IMR-90 (cell line): Measurements from ENCODE around the gene RNF31. TPM values are rescaled to one million over a fixed set of nuclear protein-coding genes. Genes with fewer than 3 reads are reported as not detected.

ENCODE experiments used
- ATAC-seq: fragments of 200-7000 bp; cut with Tn5 transposase; 2 replicates; pipeline ENCODE4 v1.9.1; 2020; ENCODE audit warnings: low read depth, mild to moderate bottlenecking, moderate library complexity
- BruUV-seq: library from RNA; stranded (reverse); fragments of 400-500 nt; replicated peaks from 2 replicates; lab custom pipeline; 2021; lab: Mats Ljungman, UMichigan
- CTCF ChIA-PET: fragments of 300-600 bp; formaldehyde crosslinking; extraction: SDS; loops from one replicate; lab custom pipeline; 2021; ENCODE audit warnings: antibody characterized with exemption; lab: Yijun Ruan, JAX
- POLR2A ChIA-PET: fragments of 300-600 bp; sonication (Branson Sonifier 250); formaldehyde crosslinking; loops from one replicate; lab custom pipeline; 2022; ENCODE audit warnings: antibody characterized with exemption; ENCODE audit not compliant: unreplicated experiment; lab: Charles Lee
- DNase-seq: peaks from one replicate; pipeline ENCODE4 v3.0.0; 2013
- H2AFZ ChIP-seq: replicated peaks from 2 replicates; pipeline ENCODE3; 2013; ENCODE audit warnings: low read length, mild to moderate bottlenecking; ENCODE audit not compliant: poor library complexity
- H2AK5ac ChIP-seq: 2 replicates; pipeline ENCODE4 v1.6.1; 2013; ENCODE audit warnings: low read depth, low read length, inconsistent platforms
- H2AK9ac ChIP-seq: replicated peaks from 2 replicates; pipeline ENCODE3; 2013; ENCODE audit warnings: mild to moderate bottlenecking, low read depth, low read length, moderate library complexity; ENCODE audit not compliant: poor library complexity
- H2BK120ac ChIP-seq: 2 replicates; pipeline ENCODE4 v1.6.1; 2013; ENCODE audit warnings: low read depth, low read length, inconsistent platforms
- H2BK15ac ChIP-seq: 3 replicates; pipeline ENCODE4 v1.6.1; 2013; ENCODE audit warnings: low read depth, low read length, inconsistent platforms
- H2BK20ac ChIP-seq: 2 replicates; pipeline ENCODE4 v1.6.1; 2013; ENCODE audit warnings: low read depth, mild to moderate bottlenecking, inconsistent platforms, low read length, moderate library complexity
- H2BK5ac ChIP-seq: 2 replicates; pipeline ENCODE4 v1.6.1; 2013; ENCODE audit warnings: mild to moderate bottlenecking, low read depth, low read length, inconsistent platforms; ENCODE audit not compliant: poor library complexity, severe bottlenecking
- H3K14ac ChIP-seq: replicated peaks from 2 replicates; pipeline ENCODE4 v1.6.1; 2013; ENCODE audit warnings: low read depth, low read length, inconsistent platforms
- H3K18ac ChIP-seq: 2 replicates; pipeline ENCODE4 v1.6.1; 2013; ENCODE audit warnings: low read depth, low read length, control low read depth
- H3K23ac ChIP-seq: 2 replicates; pipeline ENCODE4 v1.6.1; 2013; ENCODE audit warnings: low read depth, low read length, inconsistent platforms
- H3K27ac ChIP-seq: 2 replicates; pipeline ENCODE4 v1.5.1; 2013; ENCODE audit warnings: mild to moderate bottlenecking, control low read depth, low read length; ENCODE audit not compliant: insufficient read depth
- H3K27me3 ChIP-seq: 2 replicates; pipeline ENCODE4 v1.6.1; 2013; ENCODE audit warnings: low read length; ENCODE audit not compliant: control insufficient read depth, insufficient read depth
- H3K36me3 ChIP-seq: 2 replicates; pipeline ENCODE4 v1.6.1; 2013; ENCODE audit warnings: low read length, mixed read lengths; ENCODE audit not compliant: control insufficient read depth, insufficient read depth
- H3K4ac ChIP-seq: 2 replicates; pipeline ENCODE4 v1.6.1; 2013; ENCODE audit warnings: low read depth, low read length, inconsistent platforms
- H3K4me1 ChIP-seq: 2 replicates; pipeline ENCODE4 v1.6.1; 2013; ENCODE audit warnings: low read length, mixed read lengths; ENCODE audit not compliant: control insufficient read depth, insufficient read depth
- H3K4me2 ChIP-seq: 2 replicates; pipeline ENCODE4 v1.6.1; 2013; ENCODE audit warnings: low read depth, mild to moderate bottlenecking, control low read depth, low read length, moderate library complexity
- H3K4me3 ChIP-seq: 2 replicates; pipeline ENCODE4 v1.5.1; 2013; ENCODE audit warnings: low read depth, mild to moderate bottlenecking, control low read depth, low read length, moderate library complexity; ENCODE audit not compliant: insufficient read depth
- H3K56ac ChIP-seq: 2 replicates; pipeline ENCODE4 v1.6.1; 2013; ENCODE audit warnings: low read length, inconsistent platforms; ENCODE audit not compliant: insufficient read depth; ENCODE audit errors: extremely low read depth
- H3K79me1 ChIP-seq, 2 experiments: 2 replicates each; pipeline ENCODE4 v1.6.1; 2013; ENCODE audit warnings: low read length in 2 of 2, inconsistent platforms in 1 of 2, low read depth in 1 of 2
- H3K9ac ChIP-seq: 2 replicates; pipeline ENCODE4 v1.6.1; 2013; ENCODE audit warnings: low read depth, low read length, control low read depth
- H3K9me1 ChIP-seq: 2 replicates; pipeline ENCODE4 v1.6.1; 2013; ENCODE audit warnings: low read length, inconsistent platforms; ENCODE audit not compliant: insufficient read depth
- H3K9me3 ChIP-seq: 2 replicates; pipeline ENCODE4 v1.6.1; 2013; ENCODE audit warnings: low read length; ENCODE audit not compliant: control insufficient read depth, insufficient read depth
- H4K20me1 ChIP-seq: 2 replicates; pipeline ENCODE4 v1.6.1; 2013; ENCODE audit warnings: low read length, inconsistent platforms; ENCODE audit not compliant: insufficient read depth
- H4K5ac ChIP-seq: 2 replicates; pipeline ENCODE4 v1.6.1; 2013; ENCODE audit warnings: mild to moderate bottlenecking, low read depth, low read length, control low read depth
- H4K8ac ChIP-seq, 2 experiments: 2 replicates each; pipeline ENCODE4 v1.6.1; 2013; ENCODE audit warnings: low read depth in 2 of 2, low read length in 2 of 2, control low read depth in 1 of 2, inconsistent platforms in 1 of 2
- H4K91ac ChIP-seq: 2 replicates; pipeline ENCODE4 v1.6.1; 2013; ENCODE audit warnings: low read depth, low read length, inconsistent platforms; ENCODE audit not compliant: insufficient read depth
- BHLHE40 ChIP-seq: fragments of 150-350 bp; IDR thresholded peaks from 2 replicates; pipeline ENCODE4 v1.6.1; 2016; ENCODE audit warnings: mild to moderate bottlenecking, low read depth, low read length
- CEBPB ChIP-seq: IDR thresholded peaks from 2 replicates; pipeline ENCODE4 v1.6.1; 2012; ENCODE audit warnings: low read depth, low read length, improper control_type of control experiment
- CHD1 ChIP-seq: IDR thresholded peaks from 2 replicates; pipeline ENCODE4 v1.6.1; 2012; ENCODE audit warnings: low read depth, low read length, improper control_type of control experiment
- FOS ChIP-seq: fragments of 150-350 bp; IDR thresholded peaks from 2 replicates; pipeline ENCODE4 v1.6.1; 2016; ENCODE audit warnings: low read depth, low read length
- MAFK ChIP-seq: IDR thresholded peaks from 2 replicates; pipeline ENCODE4 v1.6.1; 2012; ENCODE audit warnings: low read depth, low read length, improper control_type of control experiment
- MXI1 ChIP-seq: IDR thresholded peaks from 2 replicates; pipeline ENCODE4 v1.6.1; 2012; ENCODE audit warnings: low read depth, mild to moderate bottlenecking, low read length, moderate library complexity, borderline replicate concordance
- NFE2L2 ChIP-seq: fragments of 150-350 bp; IDR thresholded peaks from 2 replicates; pipeline ENCODE4 v1.6.1; 2016; ENCODE audit warnings: low read depth, mild to moderate bottlenecking, low read length
- POLR2A ChIP-seq: IDR thresholded peaks from 2 replicates; pipeline ENCODE4 v1.6.1; 2012; ENCODE audit warnings: mild to moderate bottlenecking, low read depth, low read length
- RAD21 ChIP-seq: IDR thresholded peaks from 2 replicates; pipeline ENCODE4 v1.6.1; 2012; ENCODE audit warnings: low read length, improper control_type of control experiment
- RCOR1 ChIP-seq: IDR thresholded peaks from 2 replicates; pipeline ENCODE4 v1.6.1; 2012; ENCODE audit warnings: mild to moderate bottlenecking, low read length, improper control_type of control experiment; ENCODE audit not compliant: insufficient replicate concordance
- RFX5 ChIP-seq: IDR thresholded peaks from 2 replicates; pipeline ENCODE4 v1.8.0; 2012; ENCODE audit warnings: low read depth, mild to moderate bottlenecking, low read length, moderate library complexity
- SMC3 ChIP-seq: fragments of 150-350 bp; IDR thresholded peaks from 2 replicates; pipeline ENCODE4 v1.6.1; 2016; ENCODE audit warnings: low read depth, mild to moderate bottlenecking, antibody characterized with exemption, low read length, moderate library complexity
- WGBS, 2 experiments: methylation state at CpG; one replicate each; pipeline versions ENCODE4 v1.1.5 to v1.1.7; 2013; ENCODE audit warnings: missing lambda C conversion rate in 2 of 2; ENCODE audit not compliant: insufficient read length in 1 of 2; ENCODE audit errors: extremely low coverage in 2 of 2; 5-methylcytosine and 5-hydroxymethylcytosine counted together
- dilution Hi-C: fragments of 300-500 bp; cut with HindIII; formaldehyde crosslinking; loops from one replicate; pipeline ENCODE4 v1.14.3; 2018; ENCODE audit warnings: low sequenced_read_pairs; ENCODE audit not compliant: unreplicated experiment
- in situ Hi-C: fragments of 300-500 bp; cut with MboI; formaldehyde crosslinking; loops from 3 replicates; pipeline ENCODE4 v1.14.3; 2019; ENCODE audit warnings: low sequenced_read_pairs, inconsistent platforms, mixed read lengths
- intact Hi-C: fragments of 100-400 bp; cut with micrococcal nuclease; formaldehyde crosslinking; loops from 2 replicates; pipeline ENCODE4 v1.10.0; 2022
- polyA plus RNA-seq, 3 experiments: library from polyadenylated mRNA; depleted of rRNA; stranded (reverse); fragments of >200 nt; gene quantifications; 2 replicates each; pipeline ENCODE4 v1.2.3, GENCODE V29; 2012; ENCODE audit warnings: low replicate concordance in 1 of 3
- total RNA-seq: library from RNA; depleted of rRNA; stranded (reverse); fragments of >200 nt; gene quantifications from 2 replicates; pipeline ENCODE4 v1.2.3, GENCODE V29; 2012
- TF ChIP-seq, protein P1 (sequence below): conservative IDR thresholded peaks from 2 replicates; pipeline ENCODE4 v1.5.1; 2012; ENCODE audit warnings: mild to moderate bottlenecking, low read depth, low read length, improper control_type of control experiment

Gene RNF31
- total and polyA plus RNA-seq, 2 of the 4 experiments (the other 2 are of a cell fraction), result 31.6 to 37.5 TPM

DNA sequence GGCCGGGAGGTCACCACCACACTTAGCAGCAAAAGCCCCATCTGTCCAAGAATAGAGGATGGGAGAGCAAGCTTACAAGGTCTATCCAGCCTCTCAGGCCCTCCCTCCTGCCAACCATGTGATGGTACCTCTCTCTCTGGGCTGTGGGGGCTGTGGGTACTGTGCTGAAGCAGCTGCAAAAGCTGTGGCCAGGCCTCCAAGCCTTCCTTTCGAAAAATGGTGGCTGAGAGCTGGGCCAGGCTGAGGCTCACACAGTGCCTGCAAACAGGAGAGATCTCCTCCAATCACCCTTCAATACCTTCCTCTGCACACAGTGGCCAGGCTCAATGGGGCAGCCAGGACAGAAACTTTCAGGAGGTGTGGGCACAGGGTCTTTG is 40.2 kb downstream of the RNF31 start:
- H2AK9ac ChIP-seq, result peak overlapping the region; percentile 99
- dilution Hi-C loops (no loop called here), in situ Hi-C loops (no loop called here), intact Hi-C loops (no loop called here)
- no TSS peak for BruUV-seq
- no peak overlapping the region for H3K14ac ChIP-seq
- no peaks in the 10 kb centered on the region for H3K9me3 ChIP-seq
- H3K18ac ChIP-seq, result no peak overlapping the region
- no peak overlapping the region for H3K56ac ChIP-seq
- H4K8ac ChIP-seq, result no peak overlapping the region
- no CpG with 5 or more reads among the region's 2 CpGs for WGBS, 2 experiments
- H3K4me1 ChIP-seq, result peaks cover 4% of the 10 kb centered on the region
- H2AFZ ChIP-seq, result no peak overlapping the region
- H3K27ac ChIP-seq, result no peak overlapping the region
- H4K91ac ChIP-seq, result no peak overlapping the region
- peaks cover 17 to 64% of the 10 kb centered on the region in 2 experiments for H3K79me1 ChIP-seq
- ATAC-seq, result no peak
- ChIA-PET POLR2A (no interaction called here), CTCF (no interaction called here)
- no peak overlapping the region for H3K4me3 ChIP-seq
- H4K5ac ChIP-seq, result no peak overlapping the region
- no peak for DNase-seq
- H3K36me3 ChIP-seq, result peaks cover 53% of the 10 kb centered on the region
- no peak overlapping the region for H3K4ac ChIP-seq
- H3K9me1 ChIP-seq, result peaks cover 18% of the 10 kb centered on the region
- no peak overlapping the region for H2BK15ac ChIP-seq
- no peak overlapping the region for H2BK5ac ChIP-seq
- H4K20me1 ChIP-seq, result no peaks in the 10 kb centered on the region
- H3K23ac ChIP-seq, result 0 out of 2 replicates have a peak overlapping the region, but pooled peaks have one; percentile 2
- H2AK5ac ChIP-seq, result 0 out of 2 replicates have a peak overlapping the region, but pooled peaks have one; percentile 15
- 0 out of 2 replicates have a peak overlapping the region, but pooled peaks have one; percentile 61 for H3K9ac ChIP-seq
- H3K4me2 ChIP-seq, result peak overlapping the region; percentile 78
- no peaks in the 10 kb centered on the region for H3K27me3 ChIP-seq
- no peak overlapping the region for H2BK20ac ChIP-seq
- no peak for TF ChIP-seq RCOR1
- TF ChIP-seq RFX5, result no peak
- TF ChIP-seq, protein P1, sequence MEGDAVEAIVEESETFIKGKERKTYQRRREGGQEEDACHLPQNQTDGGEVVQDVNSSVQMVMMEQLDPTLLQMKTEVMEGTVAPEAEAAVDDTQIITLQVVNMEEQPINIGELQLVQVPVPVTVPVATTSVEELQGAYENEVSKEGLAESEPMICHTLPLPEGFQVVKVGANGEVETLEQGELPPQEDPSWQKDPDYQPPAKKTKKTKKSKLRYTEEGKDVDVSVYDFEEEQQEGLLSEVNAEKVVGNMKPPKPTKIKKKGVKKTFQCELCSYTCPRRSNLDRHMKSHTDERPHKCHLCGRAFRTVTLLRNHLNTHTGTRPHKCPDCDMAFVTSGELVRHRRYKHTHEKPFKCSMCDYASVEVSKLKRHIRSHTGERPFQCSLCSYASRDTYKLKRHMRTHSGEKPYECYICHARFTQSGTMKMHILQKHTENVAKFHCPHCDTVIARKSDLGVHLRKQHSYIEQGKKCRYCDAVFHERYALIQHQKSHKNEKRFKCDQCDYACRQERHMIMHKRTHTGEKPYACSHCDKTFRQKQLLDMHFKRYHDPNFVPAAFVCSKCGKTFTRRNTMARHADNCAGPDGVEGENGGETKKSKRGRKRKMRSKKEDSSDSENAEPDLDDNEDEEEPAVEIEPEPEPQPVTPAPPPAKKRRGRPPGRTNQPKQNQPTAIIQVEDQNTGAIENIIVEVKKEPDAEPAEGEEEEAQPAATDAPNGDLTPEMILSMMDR, result no peak
- no peak for TF ChIP-seq MAFK
- TF ChIP-seq POLR2A, result no peak
- TF ChIP-seq BHLHE40, result no peak
- TF ChIP-seq FOS, result no peak
- TF ChIP-seq SMC3, result no peak
- no peak for TF ChIP-seq MXI1
- no peak for TF ChIP-seq CEBPB
- TF ChIP-seq NFE2L2, result no peak
- no peak for TF ChIP-seq RAD21
- TF ChIP-seq CHD1, result no peak
- no peak overlapping the region for H2BK120ac ChIP-seq
